Fibroblast of pulmonary artery (primary cell): ENCODE data around the gene ZBTB45.

ENCODE experiments used
- DNase-seq: peaks from one replicate; pipeline ENCODE4 v3.0.0-alpha.2; 2010; ENCODE audit warnings: low read depth
- H3K4me3 ChIP-seq: replicated peaks from 2 replicates; pipeline ENCODE4 v1.5.1; 2011; ENCODE audit warnings: low read depth, mild to moderate bottlenecking, control low read depth, low read length, moderate library complexity
- CTCF ChIP-seq: IDR thresholded peaks from 2 replicates; pipeline ENCODE4 v1.5.1; 2011; ENCODE audit warnings: mild to moderate bottlenecking, control low read depth, low read length, inconsistent platforms; ENCODE audit errors: missing control alignments

Gene ZBTB45

GRCh38 chr19:58561373-58562121 is 41.9 kb upstream of the ZBTB45 start:
- DNase-seq = no peak
- H3K4me3 ChIP-seq = peak overlapping the region; percentile 37
- TF ChIP-seq CTCF = no peak

- no peak overlapping the region for H3K4me3 ChIP-seq
- no peak for DNase-seq
- TF ChIP-seq CTCF = no peak
Measured at GRCh38 chr19:58560921-58561320, 41.3 kb upstream of the ZBTB45 start.

- peak overlapping the region; percentile 99 for H3K4me3 ChIP-seq
- no peak for DNase-seq
- TF ChIP-seq CTCF = no peak
Measured at GRCh38 chr19:58560007-58560887, 40.6 kb upstream of the ZBTB45 start.

GRCh38 chr19:58559275-58560006 is 39.8 kb upstream of the ZBTB45 start:
- TF ChIP-seq CTCF = no peak
- peak; percentile 92 for DNase-seq
- peak overlapping the region; percentile 99 for H3K4me3 ChIP-seq

- no peak for TF ChIP-seq CTCF
- H3K4me3 ChIP-seq = peak overlapping the region; percentile 99
- DNase-seq = peak; percentile 99
Measured at GRCh38 chr19:58558623-58559274, 39.1 kb upstream of the ZBTB45 start.

GRCh38 chr19:58558066-58558622 is 38.5 kb upstream of the ZBTB45 start, which contains the start of gene UBE2M:
Gene UBE2M, minus strand, starts transcription at chr19:58558611. Its CDS starts 230 bp downstream, at chr19:58558381.
- DNase-seq = peak; percentile 39
- no peak for TF ChIP-seq CTCF
- peak within 1 kb of the TSS; percentile 99 for H3K4me3 ChIP-seq
